HG02981 (cell line): ENCODE results near the gene CPT2.
A peak's percentile ranks its signal among the peaks of the same experiment; 100 is the strongest.

Source experiments
- ATAC-seq: cut with Tn5 transposase; IDR thresholded peaks from one replicate; pipeline ENCODE4 v1.9.1; 2021; ENCODE audit warnings: mild to moderate bottlenecking, moderate library complexity; ENCODE audit not compliant: unreplicated experiment

Gene CPT2

GRCh38 chr1:53196485-53197290 lies at the start of gene CPT2:
Gene CPT2, plus strand, starts transcription at chr1:53196824. Its CDS starts 120 bp downstream, at chr1:53196944.
- peak; percentile 99 for ATAC-seq

GRCh38 chr1:53147174-53147573 lies 49.5 kb upstream of the CPT2 start:
- ATAC-seq: no peak

- ATAC-seq: no peak
These were observed 48.5 kb upstream of the CPT2 start for GRCh38 chr1:53148123-53148522.

GRCh38 chr1:53153752-53154151 lies 42.9 kb upstream of the CPT2 start:
- ATAC-seq: no peak

- ATAC-seq: no peak
These were observed 41.7 kb upstream of the CPT2 start for GRCh38 chr1:53154859-53155438.

GRCh38 chr1:53155534-53155933 lies 41.1 kb upstream of the CPT2 start:
- ATAC-seq: no peak

GRCh38 chr1:53155945-53156344 lies 40.7 kb upstream of the CPT2 start:
- ATAC-seq: no peak

- ATAC-seq: no peak
These were observed 39.8 kb upstream of the CPT2 start for GRCh38 chr1:53156783-53157182.

- ATAC-seq: no peak
These were observed 37.7 kb upstream of the CPT2 start for GRCh38 chr1:53158900-53159299.

GRCh38 chr1:53160924-53161378 lies 35.7 kb upstream of the CPT2 start:
- no peak for ATAC-seq

- ATAC-seq: no peak
These were observed 34.0 kb upstream of the CPT2 start for GRCh38 chr1:53162621-53163020.

GRCh38 chr1:53163291-53163768 lies 33.3 kb upstream of the CPT2 start:
- ATAC-seq: no peak

- no peak for ATAC-seq
These were observed 31.1 kb upstream of the CPT2 start for GRCh38 chr1:53165408-53165961.

GRCh38 chr1:53166366-53166765 lies 30.3 kb upstream of the CPT2 start:
- no peak for ATAC-seq

- no peak for ATAC-seq
These were observed 29.7 kb upstream of the CPT2 start for GRCh38 chr1:53166912-53167311.

- no peak for ATAC-seq
These were observed 24.0 kb upstream of the CPT2 start for GRCh38 chr1:53172426-53173128.

- ATAC-seq: no peak
These were observed 21.4 kb upstream of the CPT2 start for GRCh38 chr1:53174971-53175913.

GRCh38 chr1:53176452-53177208 lies 20.0 kb upstream of the CPT2 start:
- ATAC-seq: no peak

- ATAC-seq: no peak
These were observed 16.4 kb upstream of the CPT2 start for GRCh38 chr1:53180226-53180625.

GRCh38 chr1:53180951-53181350 lies 15.7 kb upstream of the CPT2 start:
- ATAC-seq: no peak
